HCT116 (cell line): ENCODE data around the gene SVIL. TPM values are rescaled to one million over a fixed set of nuclear protein-coding genes. Genes with fewer than 3 reads are reported as not detected.

Source experiments
- ATAC-seq: fragments of 200-7000 bp; cut with Tn5 transposase; 2 replicates; pipeline ENCODE4 v1.9.1; 2020; ENCODE audit warnings: mild to moderate bottlenecking, moderate library complexity
- BruUV-seq: library from RNA; stranded (reverse); fragments of 400-500 nt; replicated peaks from 2 replicates; lab custom pipeline; 2021; lab: Mats Ljungman, UMichigan
- CTCF ChIA-PET: fragments of 300-600 bp; sonication (Branson Sonifier 250); formaldehyde crosslinking; loops from one replicate; lab custom pipeline; 2021; ENCODE audit warnings: antibody characterized with exemption; lab: Charles Lee
- POLR2A ChIA-PET: fragments of 300-600, 350-600 bp; sonication (Branson Sonifier 250); formaldehyde crosslinking; loops from one replicate; lab custom pipeline; 2021; ENCODE audit warnings: antibody characterized with exemption; lab: Charles Lee
- RAD21 ChIA-PET, 2 experiments: fragments of 300-600 bp; sonication (Branson Sonifier 250); formaldehyde crosslinking; loops; one replicate each; lab custom pipeline; 2023; ENCODE audit warnings: low total read pairs in 2 of 2; ENCODE audit not compliant: uncharacterized antibody in 2 of 2, unreplicated experiment in 2 of 2, low non-redundant PET in 1 of 2; lab: Charles Lee
- DNase-seq: peaks from one replicate; pipeline ENCODE4 v3.0.0-alpha.2; 2010; ENCODE audit warnings: low read depth, low spot score
- H2AFZ ChIP-seq: fragments of 200-600 bp; shearing (Covaris generic), sonication (generic); 2 replicates; pipeline ENCODE4 v1.6.1; 2017; ENCODE audit warnings: low read depth, mixed run types, mixed read lengths, antibody characterized with exemption, low read length; ENCODE audit not compliant: poor library complexity, severe bottlenecking
- H3K27ac ChIP-seq: 2 replicates; pipeline ENCODE4 v1.5.1; 2012; ENCODE audit warnings: low read depth, low read length
- H3K27me3 ChIP-seq: fragments of 200-600 bp; sonication (generic); 2 replicates; pipeline ENCODE4 v1.6.1; 2016; ENCODE audit warnings: mixed run types, low read length, mixed read lengths; ENCODE audit not compliant: insufficient read depth
- H3K36me3 ChIP-seq, 2 experiments: fragments of 200-500 bp in 1 of 2; fragments of 200-600 bp in 1 of 2; sonication (Bioruptor generic) in 1 of 2; sonication (generic) in 1 of 2; 2 replicates each; pipeline versions ENCODE4 v1.5.1 to v1.6.1; 2014 to 2016; ENCODE audit warnings: low read length in 2 of 2, inconsistent platforms in 1 of 2, mixed read lengths in 1 of 2, mixed run types in 1 of 2; ENCODE audit not compliant: insufficient read depth in 2 of 2, control insufficient read depth in 1 of 2
- H3K4me1 ChIP-seq, 2 experiments: fragments of 200-600 bp in 1 of 2; sonication (generic) in 1 of 2; 2 replicates each; pipeline versions ENCODE4 v1.5.1 to v1.6.1; 2012 to 2017; ENCODE audit warnings: low read length in 2 of 2, inconsistent platforms in 1 of 2, mild to moderate bottlenecking in 1 of 2, mixed read lengths in 1 of 2, mixed run types in 1 of 2, moderate library complexity in 1 of 2; ENCODE audit not compliant: insufficient read depth in 2 of 2, control insufficient read depth in 1 of 2
- H3K4me2 ChIP-seq: fragments of 200-600 bp; sonication (generic); 2 replicates; pipeline ENCODE4 v1.6.1; 2017; ENCODE audit warnings: mixed run types, low read length, mixed read lengths
- H3K4me3 ChIP-seq, 2 experiments: fragments of 200-600 bp in 1 of 2; sonication (generic) in 1 of 2; replicated peaks in 1 of 2; 2 replicates each; pipeline ENCODE4 v1.5.1; 2011 to 2016; ENCODE audit warnings: low read length in 2 of 2, control low read depth in 1 of 2, low read depth in 1 of 2, mild to moderate bottlenecking in 1 of 2, mixed read lengths in 1 of 2, mixed run types in 1 of 2
- H3K79me2 ChIP-seq: fragments of 200-600 bp; sonication (generic); 2 replicates; pipeline ENCODE4 v1.6.1; 2017; ENCODE audit warnings: mild to moderate bottlenecking, mixed run types, low read length, moderate library complexity, mixed read lengths; ENCODE audit not compliant: insufficient read depth
- H3K9ac ChIP-seq: fragments of 200-600 bp; sonication (generic); 2 replicates; pipeline ENCODE4 v1.6.1; 2016; ENCODE audit warnings: low read length, mixed read lengths
- H3K9me2 ChIP-seq: fragments of 200-600 bp; sonication (generic), shearing (Covaris generic); 2 replicates; pipeline ENCODE4 v1.6.1; 2017; ENCODE audit warnings: mixed run types, mild to moderate bottlenecking, moderate library complexity; ENCODE audit not compliant: insufficient read depth
- H3K9me3 ChIP-seq, 2 experiments: fragments of 200-500 bp in 1 of 2; fragments of 200-600 bp in 1 of 2; sonication (Bioruptor generic) in 1 of 2; sonication (generic) in 1 of 2; 2 replicates each; pipeline ENCODE4 v1.6.1; 2014 to 2017; ENCODE audit warnings: low read length in 2 of 2, mixed read lengths in 2 of 2, inconsistent platforms in 1 of 2, low read depth in 1 of 2, mild to moderate bottlenecking in 1 of 2, mixed run types in 1 of 2, moderate library complexity in 1 of 2; ENCODE audit not compliant: control insufficient read depth in 1 of 2, insufficient read depth in 1 of 2
- H4K20me1 ChIP-seq: fragments of 200-600 bp; sonication (generic), shearing (Covaris generic); 2 replicates; pipeline ENCODE4 v1.6.1; 2017; ENCODE audit warnings: mixed run types, mild to moderate bottlenecking, moderate library complexity; ENCODE audit not compliant: insufficient read depth
- ATF3 ChIP-seq: IDR thresholded peaks from 2 replicates; pipeline ENCODE4 v1.6.1; 2012
- CEBPB ChIP-seq: IDR thresholded peaks from 2 replicates; pipeline ENCODE4 v1.6.1; 2012; ENCODE audit warnings: low read depth
- CTCF ChIP-seq, 3 experiments: fragments of 200-600 bp in 1 of 3; sonication (generic) in 1 of 3; IDR thresholded peaks in 2 of 3; conservative IDR thresholded peaks in 1 of 3; 2 replicates each; pipeline ENCODE4 v1.5.1; 2012 to 2017; ENCODE audit warnings: low read depth in 2 of 3, low read length in 2 of 3, antibody characterized with exemption in 1 of 3, borderline replicate concordance in 1 of 3, control low read depth in 1 of 3, mild to moderate bottlenecking in 1 of 3, mixed read lengths in 1 of 3, mixed run types in 1 of 3, moderate library complexity in 1 of 3; ENCODE audit not compliant: insufficient read depth in 1 of 3
- EGR1 ChIP-seq: IDR thresholded peaks from 2 replicates; pipeline ENCODE4 v1.6.1; 2012; ENCODE audit warnings: low read depth
- ELF1 ChIP-seq: IDR thresholded peaks from 2 replicates; pipeline ENCODE4 v1.6.1; 2012; ENCODE audit warnings: low read depth, borderline replicate concordance
- EZH2phosphoT487 ChIP-seq: fragments of 200-600 bp; IDR thresholded peaks from 2 replicates; pipeline ENCODE4 v1.6.1; 2018; ENCODE audit warnings: antibody characterized with exemption, borderline replicate concordance
- FOSL1 ChIP-seq: IDR thresholded peaks from 2 replicates; pipeline ENCODE4 v1.6.1; 2012; ENCODE audit warnings: low read depth
- POLR2A ChIP-seq: IDR thresholded peaks from 2 replicates; pipeline ENCODE4 v1.7.0; 2011; ENCODE audit warnings: borderline replicate concordance; ENCODE audit not compliant: insufficient read depth, insufficient read length; ENCODE audit errors: extremely low read depth
- RAD21 ChIP-seq: IDR thresholded peaks from 2 replicates; pipeline ENCODE4 v1.6.1; 2012; ENCODE audit warnings: low read depth, mild to moderate bottlenecking
- SIN3A ChIP-seq: IDR thresholded peaks from 2 replicates; pipeline ENCODE4 v1.6.1; 2012; ENCODE audit warnings: low read depth
- SP1 ChIP-seq: IDR thresholded peaks from 2 replicates; pipeline ENCODE4 v1.6.1; 2012; ENCODE audit warnings: low read depth
- SRF ChIP-seq: IDR thresholded peaks from 2 replicates; pipeline ENCODE4 v1.6.1; 2012; ENCODE audit warnings: low read depth
- ZFX ChIP-seq: fragments of 450-650 bp; IDR thresholded peaks from 2 replicates; pipeline ENCODE4 v1.6.1; 2017
- intact Hi-C: fragments of 100-400 bp; cut with micrococcal nuclease; formaldehyde crosslinking; loops from 2 replicates; pipeline ENCODE4 v1.10.0; 2022
- total RNA-seq: library from RNA; stranded (reverse); gene quantifications from one replicate; pipeline ENCODE4 v1.2.1, GENCODE V29; 2021; ENCODE audit not compliant: unreplicated experiment

Gene SVIL
- total RNA-seq, 1 experiment from 2014 or later = 27.0 TPM

- no peak overlapping the region for H2AFZ ChIP-seq
- no peak overlapping the region for H3K27ac ChIP-seq
- intact Hi-C loops = no loop called here
- no peak for DNase-seq
- H3K4me3 ChIP-seq = no peak overlapping the region
- peaks cover 2 to 11% of the 10 kb centered on the region in 2 experiments; a peak in 3 of 4 replicates for H3K4me1 ChIP-seq
- ChIA-PET CTCF (no interaction called here), POLR2A (no interaction called here), RAD21 (no interaction called here)
- H3K9me2 ChIP-seq = no peaks in the 10 kb centered on the region
- ATAC-seq = no peak
- H3K4me2 ChIP-seq = no peak overlapping the region
- no peak overlapping the region for H3K9ac ChIP-seq
- no peaks in the 10 kb centered on the region for H3K27me3 ChIP-seq
- TF ChIP-seq POLR2A (no peak), SP1 (no peak), EZH2phosphoT487 (no peak), SIN3A (no peak), EGR1 (no peak), SRF (no peak), RAD21 (no peak), ATF3 (no peak), CEBPB (no peak), ZFX (no peak)
- no peaks in the 10 kb centered on the region for H3K9me3 ChIP-seq
- BruUV-seq = no TSS peak
- 0 out of 4 replicates have a peak, but pooled peaks cover 0 to 2% of the 10 kb centered on the region in 2 experiments for H3K36me3 ChIP-seq
- H3K79me2 ChIP-seq = no peaks in the 10 kb centered on the region
- no peaks in the 10 kb centered on the region for H4K20me1 ChIP-seq
Observed at GRCh38 chr10:29473087-29473356, 161.7 kb downstream of the SVIL start.

GRCh38 chr10:29472301-29473086 is 162.3 kb downstream of the SVIL start:
- no peak overlapping the region for H3K27ac ChIP-seq
- POLR2A ChIA-PET = no interaction called here

More at GRCh38 chr10:29472301-29473086, 162.3 kb downstream of the SVIL start:
- TF ChIP-seq CTCF (IDR thresholded peaks at IDR 0.05 in 2 of 3, conservative IDR thresholded peaks at IDR 0.05 in 1 of 3; ENCODE audit: borderline replicate concordance in 1 of 3, insufficient read depth in 1 of 3, low read depth in 2 of 3, low read length in 2 of 3) (no peak), FOSL1 (no peak), ELF1 (no peak), SIN3A (no peak)
- CTCF ChIA-PET = no interaction called here
- no peak overlapping the region; the same call in 1 of the 2 replicates for H3K4me2 ChIP-seq
- no peak for ATAC-seq
- no peaks in the 10 kb centered on the region for H4K20me1 ChIP-seq
- no peak overlapping the region for H2AFZ ChIP-seq
- no peaks in the 10 kb centered on the region for H3K9me3 ChIP-seq
- no TSS peak for BruUV-seq
- no peaks in the 10 kb centered on the region for H3K79me2 ChIP-seq
- H3K4me3 ChIP-seq = no peak overlapping the region
- no peaks in the 10 kb centered on the region for H3K27me3 ChIP-seq
- 0 out of 4 replicates have a peak, but pooled peaks cover 0 to 4% of the 10 kb centered on the region in 2 experiments for H3K36me3 ChIP-seq
- peaks cover 2 to 11% of the 10 kb centered on the region in 2 experiments; a peak in 3 of 4 replicates for H3K4me1 ChIP-seq
- no peak overlapping the region for H3K9ac ChIP-seq
- no peaks in the 10 kb centered on the region for H3K9me2 ChIP-seq
- RAD21 ChIA-PET = no interaction called here
- intact Hi-C loops = no loop called here
- no peak for DNase-seq
